NCI-H1105 (cell line): ENCODE measurements around the gene BANF1.
"Not testable (repeated sequence)": the region's sequence is repeated elsewhere in the genome, so short reads cannot be mapped to it uniquely, and the experiment has no call there.

Source experiments
- DNase-seq: peaks from one replicate; lab custom pipeline; 2025; lab: John Stamatoyannopoulos, UW

BANF1 gene

GRCh38 chr11:66011239-66011784 is 9.0 kb downstream of the BANF1 start:
- DNase-seq, result no peak

- no peak for DNase-seq
These were observed 9.5 kb downstream of the BANF1 start, which contains the start of gene CST6 for GRCh38 chr11:66011785-66012303. Gene CST6, plus strand, starts transcription at chr11:66012008. Its CDS starts 37 bp downstream, at chr11:66012045.

- no peak for DNase-seq
These were observed 10.2 kb downstream of the BANF1 start for GRCh38 chr11:66012371-66012945.

- DNase-seq, result no peak
These were observed 10.9 kb downstream of the BANF1 start for GRCh38 chr11:66012946-66013761.

- DNase-seq, result no peak
These were observed 11.4 kb downstream of the BANF1 start for GRCh38 chr11:66013762-66014100.

- no peak for DNase-seq
These were observed 12.6 kb downstream of the BANF1 start for GRCh38 chr11:66014804-66015453.

GRCh38 chr11:66015454-66015881 is 13.2 kb downstream of the BANF1 start:
- DNase-seq, result no peak

- no peak for DNase-seq
These were observed 13.9 kb downstream of the BANF1 start for GRCh38 chr11:66015936-66016792.

GRCh38 chr11:66016793-66017177 is 14.5 kb downstream of the BANF1 start:
- DNase-seq, result no peak

- DNase-seq, result no peak
These were observed 15.0 kb downstream of the BANF1 start for GRCh38 chr11:66017321-66017720.

- no peak for DNase-seq
These were observed 17.9 kb downstream of the BANF1 start for GRCh38 chr11:66020212-66020611.

GRCh38 chr11:66020618-66021357 is 18.5 kb downstream of the BANF1 start:
- DNase-seq, result no peak

- peak; percentile 54 for DNase-seq
These were observed 20.3 kb downstream of the BANF1 start for GRCh38 chr11:66022401-66023185.

- not testable (repeated sequence) for DNase-seq
These were observed 20.8 kb downstream of the BANF1 start for GRCh38 chr11:66023186-66023440.

GRCh38 chr11:66026017-66026529 is 23.8 kb downstream of the BANF1 start, which contains the start of gene CATSPER1:
Gene CATSPER1, minus strand, starts transcription at chr11:66026479. Its CDS starts 100 bp downstream, at chr11:66026379.
- DNase-seq, result no peak

- no peak for DNase-seq
These were observed 30.8 kb downstream of the BANF1 start for GRCh38 chr11:66032957-66033735.

- no peak for DNase-seq
These were observed 33.5 kb downstream of the BANF1 start for GRCh38 chr11:66035653-66036333.

- no peak for DNase-seq
These were observed 34.0 kb downstream of the BANF1 start for GRCh38 chr11:66036334-66036710.

- DNase-seq, result no peak
These were observed 35.0 kb downstream of the BANF1 start for GRCh38 chr11:66037327-66037726.
